Measurements from ENCODE around the gene PRKRA. TPM values are rescaled to one million over a fixed set of nuclear protein-coding genes. Genes with fewer than 3 reads are reported as not detected.

The PRKRA gene
- total RNA-seq, 3 donors from 2014 or later: 61.3 to 73.9 (median 69.1) TPM

GRCh38 chr2:178450524-178450773, 526 bp downstream of the PRKRA start:
- H3K9me3 ChIP-seq: no peaks in the 10 kb centered on the region
- H3K4me3 ChIP-seq: peak overlapping the region; percentile 62 to 74 (median 67)
- TF ChIP-seq POLR2A (IDR thresholded peaks at IDR 0.05): no peak
- no peak for TF ChIP-seq POLR2AphosphoS5 (IDR thresholded peaks at IDR 0.05)
- TF ChIP-seq, protein P1, sequence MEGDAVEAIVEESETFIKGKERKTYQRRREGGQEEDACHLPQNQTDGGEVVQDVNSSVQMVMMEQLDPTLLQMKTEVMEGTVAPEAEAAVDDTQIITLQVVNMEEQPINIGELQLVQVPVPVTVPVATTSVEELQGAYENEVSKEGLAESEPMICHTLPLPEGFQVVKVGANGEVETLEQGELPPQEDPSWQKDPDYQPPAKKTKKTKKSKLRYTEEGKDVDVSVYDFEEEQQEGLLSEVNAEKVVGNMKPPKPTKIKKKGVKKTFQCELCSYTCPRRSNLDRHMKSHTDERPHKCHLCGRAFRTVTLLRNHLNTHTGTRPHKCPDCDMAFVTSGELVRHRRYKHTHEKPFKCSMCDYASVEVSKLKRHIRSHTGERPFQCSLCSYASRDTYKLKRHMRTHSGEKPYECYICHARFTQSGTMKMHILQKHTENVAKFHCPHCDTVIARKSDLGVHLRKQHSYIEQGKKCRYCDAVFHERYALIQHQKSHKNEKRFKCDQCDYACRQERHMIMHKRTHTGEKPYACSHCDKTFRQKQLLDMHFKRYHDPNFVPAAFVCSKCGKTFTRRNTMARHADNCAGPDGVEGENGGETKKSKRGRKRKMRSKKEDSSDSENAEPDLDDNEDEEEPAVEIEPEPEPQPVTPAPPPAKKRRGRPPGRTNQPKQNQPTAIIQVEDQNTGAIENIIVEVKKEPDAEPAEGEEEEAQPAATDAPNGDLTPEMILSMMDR (IDR thresholded peaks at IDR 0.05): no peak
- no peaks in the 10 kb centered on the region for H3K36me3 ChIP-seq
- no peaks in the 10 kb centered on the region for H3K27me3 ChIP-seq
- peak in 1 of 2 donors; percentile 57 for DNase-seq (ENCODE audit: low spot score in 2 of 2)
- peak overlapping the region; percentile 96 to 98 for H3K27ac ChIP-seq
- H3K4me1 ChIP-seq: peaks cover 0 to 11% of the 10 kb centered on the region in 2 donors
- intact Hi-C loops (cut with DNase I; ENCODE audit: low total_unique reads): no loop called here

DNA sequence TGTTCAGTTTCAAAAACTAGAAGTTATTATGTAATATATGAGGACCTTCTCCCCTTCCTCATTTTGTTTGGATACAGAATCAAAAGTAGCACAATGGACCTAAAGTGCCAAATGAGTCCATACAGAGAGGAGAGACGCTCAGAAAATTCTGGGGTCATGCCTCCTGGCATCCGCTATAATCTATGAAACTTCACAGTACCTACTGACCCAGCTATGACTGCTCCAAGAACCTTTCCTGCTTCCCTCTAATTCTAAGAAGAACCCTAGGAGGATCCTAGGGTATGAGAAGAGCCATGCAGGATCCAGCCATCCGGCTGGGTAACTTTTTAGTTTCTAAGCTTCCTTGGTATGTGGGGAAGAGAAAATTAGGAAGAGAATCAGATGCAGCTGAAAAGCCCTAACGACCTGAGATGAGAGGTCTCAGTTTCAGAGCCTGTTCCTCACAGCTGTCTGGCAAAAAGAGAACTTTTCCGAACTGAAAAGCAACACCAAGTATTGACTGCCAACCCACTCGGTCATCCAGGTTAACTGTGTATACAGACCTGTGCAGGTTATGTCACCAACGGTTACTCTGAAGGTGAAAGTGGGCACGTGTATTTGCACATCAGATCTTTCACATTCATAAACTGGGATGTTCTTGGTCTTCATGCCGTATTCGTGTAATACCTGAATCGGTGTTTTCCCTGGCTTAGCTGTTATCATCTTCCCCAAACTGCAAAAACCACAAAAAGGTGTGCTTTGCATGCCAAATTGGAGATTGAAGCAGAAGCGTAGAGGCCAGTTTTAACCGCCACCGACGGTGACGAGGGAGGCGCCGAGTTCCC, 1.1 kb downstream of the PRKRA start:
- Histone ChIP-seq H3K36me3 (no peaks in the 10 kb centered on the region), H3K4me3 (peak overlapping the region; percentile 62 to 74 (median 67)), H3K9me3 (no peaks in the 10 kb centered on the region), H3K27me3 (no peaks in the 10 kb centered on the region), H3K27ac (peak overlapping the region; percentile 96 to 98), H3K4me1 (peaks cover 0 to 11% of the 10 kb centered on the region in 2 donors)
- no peak for DNase-seq (ENCODE audit: low spot score in 2 of 2)
- intact Hi-C loops (cut with DNase I; ENCODE audit: low total_unique reads): no loop called here
- TF ChIP-seq, protein P1 (IDR thresholded peaks at IDR 0.05): no peak
- TF ChIP-seq POLR2AphosphoS5 (IDR thresholded peaks at IDR 0.05): peak in 1 of 3 donors; percentile 43
- no peak for TF ChIP-seq POLR2A (IDR thresholded peaks at IDR 0.05)

GRCh38 chr2:178448968-178449661, 1.9 kb downstream of the PRKRA start:
- TF ChIP-seq POLR2AphosphoS5 (IDR thresholded peaks at IDR 0.05): no peak
- TF ChIP-seq, protein P1 (IDR thresholded peaks at IDR 0.05): no peak
- no peak for TF ChIP-seq POLR2A (IDR thresholded peaks at IDR 0.05)
- Histone ChIP-seq H3K27ac (peak overlapping the region in 1 of 2 donors; percentile 96), H3K9me3 (no peaks in the 10 kb centered on the region), H3K4me1 (peaks cover 0 to 11% of the 10 kb centered on the region in 2 donors), H3K27me3 (no peaks in the 10 kb centered on the region), H3K4me3 (peak overlapping the region in 2 of 3 donors; percentile 67 to 74), H3K36me3 (no peaks in the 10 kb centered on the region)
- no peak for DNase-seq (ENCODE audit: low spot score in 2 of 2)
- intact Hi-C loops (cut with DNase I; ENCODE audit: low total_unique reads): no loop called here

GRCh38 chr2:178441426-178441825, 9.5 kb downstream of the PRKRA start:
- no peak overlapping the region for H3K4me3 ChIP-seq
- TF ChIP-seq, protein P1 (IDR thresholded peaks at IDR 0.05): no peak
- no peak for TF ChIP-seq POLR2AphosphoS5 (IDR thresholded peaks at IDR 0.05)
- no peak for TF ChIP-seq POLR2A (IDR thresholded peaks at IDR 0.05)
- no peaks in the 10 kb centered on the region for H3K36me3 ChIP-seq
- no peak overlapping the region for H3K27ac ChIP-seq
- H3K4me1 ChIP-seq: no peaks in the 10 kb centered on the region
- H3K27me3 ChIP-seq: no peaks in the 10 kb centered on the region
- no peak for DNase-seq (ENCODE audit: low spot score in 2 of 2)
- intact Hi-C loops (cut with DNase I; ENCODE audit: low total_unique reads): no loop called here
- H3K9me3 ChIP-seq: no peaks in the 10 kb centered on the region

DNA sequence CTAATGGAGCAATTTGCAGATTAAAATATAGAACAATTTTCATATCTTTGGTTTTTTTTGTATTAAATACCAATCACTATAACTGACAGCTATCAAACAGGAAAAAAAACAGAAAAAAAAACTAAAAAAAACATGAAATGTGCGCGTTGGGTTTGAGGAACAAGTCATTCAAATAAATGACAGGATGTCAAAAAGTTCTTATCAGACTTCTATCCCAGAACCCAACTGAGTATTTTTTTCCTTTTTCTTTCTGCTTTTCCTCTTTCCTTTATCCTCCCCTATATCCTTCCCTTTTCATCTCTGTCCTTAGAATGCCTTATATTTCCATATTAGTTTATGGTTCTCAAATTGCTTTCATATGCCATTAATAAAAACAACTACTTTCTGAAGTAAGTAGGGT, 14.3 kb downstream of the PRKRA start:
- no peak for TF ChIP-seq POLR2AphosphoS5 (IDR thresholded peaks at IDR 0.05)
- no peak for TF ChIP-seq POLR2A (IDR thresholded peaks at IDR 0.05)
- TF ChIP-seq, protein P1 (IDR thresholded peaks at IDR 0.05): no peak
- no peaks in the 10 kb centered on the region for H3K27me3 ChIP-seq
- no peaks in the 10 kb centered on the region for H3K36me3 ChIP-seq
- no peak overlapping the region for H3K27ac ChIP-seq
- H3K4me3 ChIP-seq: no peak overlapping the region
- intact Hi-C loops (cut with DNase I; ENCODE audit: low total_unique reads): no loop called here
- H3K9me3 ChIP-seq: no peaks in the 10 kb centered on the region
- DNase-seq (ENCODE audit: low spot score in 2 of 2): no peak
- H3K4me1 ChIP-seq: no peaks in the 10 kb centered on the region

Measured in breast epithelium (tissue), 4 donors.